ENCODE results near the gene PTPRK.

The PTPRK gene

DNA sequence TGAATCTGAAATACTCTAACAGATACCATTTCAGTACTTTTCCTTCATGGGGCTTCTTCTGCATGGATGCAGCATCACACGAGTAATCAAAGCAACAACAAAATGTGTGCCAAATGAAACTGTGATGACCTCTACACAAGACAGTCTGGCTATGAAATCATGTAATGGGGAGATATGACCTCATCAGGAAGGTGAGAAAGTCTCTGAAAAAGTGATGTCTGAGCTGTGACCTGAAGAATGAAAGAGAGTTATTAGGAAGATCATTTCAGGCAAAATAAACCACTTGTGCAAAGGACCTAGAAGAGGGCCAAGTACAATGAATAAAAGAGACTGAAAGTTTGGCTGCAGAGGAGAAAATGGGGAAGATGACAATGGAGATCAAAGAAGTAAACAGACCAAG lies 182.8 kb downstream of the PTPRK start:
- FAIRE-seq, result no peak

DNA sequence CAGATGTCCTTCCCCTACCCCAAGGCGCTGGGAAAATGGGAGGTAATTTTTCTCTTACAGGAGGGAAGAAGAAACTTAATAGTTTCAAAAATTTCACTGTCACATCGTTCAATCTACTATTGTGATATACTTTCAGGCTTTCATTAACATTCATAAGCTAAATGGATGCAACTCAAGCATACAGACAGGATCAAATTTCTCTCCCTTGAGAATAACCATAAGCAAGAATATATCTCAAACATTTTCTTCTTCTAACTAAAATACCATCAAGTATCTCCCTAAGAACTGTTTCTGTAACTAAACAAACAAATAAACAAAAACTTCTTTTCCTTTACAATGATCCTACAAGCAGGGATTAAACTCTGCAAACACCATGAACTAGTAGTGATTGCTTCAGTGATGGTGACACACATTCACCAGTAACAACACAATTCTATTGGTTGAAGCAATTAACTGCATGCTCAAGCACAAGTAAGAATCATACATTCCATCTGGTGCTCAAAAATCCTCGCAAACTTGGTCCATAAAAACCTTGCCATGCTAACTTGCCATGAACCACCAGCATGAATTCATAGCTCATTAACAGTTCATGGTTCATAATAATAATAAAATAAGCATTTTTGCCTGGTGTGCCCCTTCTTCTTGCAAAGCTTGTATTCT lies 183.8 kb downstream of the PTPRK start:
- FAIRE-seq, result no peak

DNA sequence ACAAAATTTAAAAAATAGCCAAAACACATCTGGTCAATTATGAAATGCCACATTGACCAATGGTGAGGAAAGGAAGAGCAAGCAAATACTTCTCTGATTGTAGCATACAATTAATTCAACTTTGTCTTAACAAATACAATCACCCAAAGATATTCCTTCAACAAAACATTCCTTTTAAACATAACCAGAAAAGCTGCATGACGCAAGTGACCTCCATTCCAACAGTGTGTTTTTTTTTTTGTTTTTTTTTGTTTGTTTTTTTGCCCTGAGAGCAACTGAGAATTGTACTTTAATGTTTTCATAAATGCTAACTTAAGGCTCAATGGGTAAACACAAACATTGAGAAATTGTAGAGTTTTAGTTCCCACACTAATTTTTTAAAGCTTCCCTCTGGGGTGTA lies 184.4 kb downstream of the PTPRK start:
- FAIRE-seq, result no peak

DNA sequence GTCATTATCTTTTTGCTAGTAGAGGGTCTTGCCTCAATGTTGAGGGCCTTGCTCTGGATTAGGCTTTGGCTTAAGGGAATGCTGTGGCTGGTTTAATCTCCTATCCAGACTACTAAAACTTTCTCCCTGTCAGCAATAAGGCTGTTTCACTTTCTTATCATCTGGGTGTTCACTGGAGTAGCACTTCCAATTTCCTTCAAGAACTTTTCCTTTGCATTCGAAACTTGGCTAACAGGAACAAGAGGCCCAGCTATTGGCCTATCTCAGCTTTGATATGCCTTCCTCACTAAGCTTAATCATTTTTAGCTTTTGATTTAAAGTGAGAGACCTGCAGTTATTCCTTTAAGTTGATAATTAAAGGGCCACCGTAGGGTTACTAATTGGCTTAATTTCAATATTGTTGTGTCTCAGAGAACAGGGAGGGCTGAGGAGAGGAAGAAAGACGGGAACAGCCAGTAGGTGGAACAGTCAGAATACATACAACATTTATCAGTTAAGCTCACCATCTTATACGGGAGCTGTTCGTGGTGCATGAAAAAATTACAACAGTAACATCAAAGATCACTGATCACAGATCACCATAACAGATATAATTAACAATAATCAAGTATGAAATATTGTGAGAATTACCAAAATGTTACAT lies 186.7 kb downstream of the PTPRK start:
- no peak for FAIRE-seq

DNA sequence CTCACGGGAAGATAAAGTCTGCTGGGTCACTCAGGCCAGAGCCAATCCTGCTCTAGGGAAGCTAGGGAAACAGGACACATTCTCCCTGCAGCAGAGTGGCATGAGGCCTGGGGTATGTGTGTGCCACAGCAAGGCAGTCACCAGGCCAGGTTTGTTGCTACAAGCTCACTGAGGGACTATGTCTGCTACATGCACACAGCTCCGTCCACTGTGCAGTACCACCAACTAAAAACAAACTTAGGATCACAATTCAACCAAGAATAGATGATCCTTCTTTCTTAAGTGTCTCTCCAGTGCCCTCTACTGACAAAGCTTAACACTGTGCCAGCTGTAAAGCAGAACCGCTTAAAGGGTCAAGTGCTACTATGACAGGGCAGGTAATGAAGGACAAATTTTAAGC lies 192.5 kb downstream of the PTPRK start:
- no peak for FAIRE-seq

DNA sequence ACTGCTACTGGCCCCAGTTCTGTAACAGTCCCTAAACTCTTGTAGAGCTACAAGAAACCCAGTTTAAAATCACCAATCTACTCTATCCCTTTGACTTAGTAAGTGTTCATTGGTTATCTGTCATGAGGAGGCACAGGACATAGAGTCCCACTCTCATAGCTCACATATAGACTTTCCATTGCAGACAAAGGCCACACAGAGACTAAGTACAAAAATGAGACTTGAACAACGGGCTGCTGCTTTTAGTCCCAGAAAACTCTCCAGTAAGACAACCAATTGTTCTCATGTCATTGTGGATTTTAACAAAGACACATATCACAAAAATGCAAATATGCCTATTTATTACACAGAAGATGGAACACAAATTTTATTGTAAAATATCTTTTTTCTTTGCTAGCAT lies 197.4 kb downstream of the PTPRK start:
- no peak for FAIRE-seq

DNA sequence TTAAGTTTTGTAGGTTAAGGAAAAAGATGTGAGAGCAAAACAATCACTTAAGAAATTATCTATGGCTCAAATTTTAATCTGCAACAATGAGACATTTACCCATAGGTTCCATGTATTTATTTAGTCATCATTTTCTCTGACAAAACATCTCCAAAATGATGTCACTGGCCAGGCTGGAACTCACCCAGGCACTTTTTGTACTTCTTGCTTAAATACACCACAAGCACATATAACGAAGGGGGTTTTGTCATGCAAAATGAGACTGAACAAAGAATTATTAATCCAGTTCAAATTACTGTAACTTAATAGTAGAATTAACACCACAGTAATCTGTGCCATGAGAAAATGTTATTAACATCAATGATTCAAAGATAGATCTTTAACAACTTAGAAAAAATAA lies 200.5 kb downstream of the PTPRK start:
- FAIRE-seq, result no peak

DNA sequence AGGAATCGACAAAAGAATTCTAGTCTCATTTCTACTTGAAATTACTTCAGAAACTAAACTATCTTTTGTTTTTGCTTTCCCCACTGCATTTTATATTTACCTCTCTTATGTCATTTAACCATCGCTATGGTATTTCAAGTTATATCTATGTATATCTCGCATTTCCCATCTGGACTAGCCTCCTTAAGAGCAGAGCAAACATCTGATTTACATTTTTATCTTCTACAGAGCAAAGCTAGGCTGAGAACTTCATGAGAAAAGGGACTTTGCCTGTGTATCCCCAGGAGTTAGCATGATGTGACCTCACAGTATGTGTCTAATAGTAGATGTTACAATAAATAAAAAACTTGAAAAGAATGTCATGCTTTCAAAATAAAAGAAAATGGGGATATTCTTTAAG lies 201.2 kb downstream of the PTPRK start:
- FAIRE-seq, result no peak

DNA sequence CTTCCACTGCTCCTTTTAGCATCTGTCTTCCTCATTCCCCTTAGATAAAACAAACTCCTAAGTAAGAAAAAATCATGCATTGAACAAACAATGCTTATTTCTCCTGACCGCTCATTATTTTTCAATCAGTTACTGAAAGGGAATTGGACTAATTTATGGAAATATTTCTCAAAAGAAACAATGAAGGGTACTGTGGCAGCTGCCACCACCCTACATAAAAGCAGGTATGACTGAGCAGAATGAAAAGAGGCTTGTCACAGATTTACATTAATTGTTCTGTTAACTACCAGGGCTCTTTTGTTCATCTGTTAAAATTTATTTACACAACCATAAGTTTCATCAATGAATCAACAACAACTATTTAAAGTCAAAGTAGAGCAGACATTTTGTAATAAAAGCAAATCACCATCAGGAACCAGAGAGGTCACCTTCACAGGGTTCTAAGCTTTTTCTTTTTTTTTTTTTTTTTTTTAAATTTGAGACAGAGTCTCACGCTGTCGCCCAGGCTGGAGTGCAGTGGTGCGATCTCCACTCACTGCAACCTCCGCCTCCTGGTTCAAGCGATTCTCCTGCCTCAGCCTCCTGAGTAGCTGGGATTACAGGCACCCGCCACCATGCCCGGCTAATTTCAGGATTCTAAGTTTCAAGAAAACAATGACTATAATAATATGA lies 204.0 kb downstream of the PTPRK start:
- no peak for FAIRE-seq

DNA sequence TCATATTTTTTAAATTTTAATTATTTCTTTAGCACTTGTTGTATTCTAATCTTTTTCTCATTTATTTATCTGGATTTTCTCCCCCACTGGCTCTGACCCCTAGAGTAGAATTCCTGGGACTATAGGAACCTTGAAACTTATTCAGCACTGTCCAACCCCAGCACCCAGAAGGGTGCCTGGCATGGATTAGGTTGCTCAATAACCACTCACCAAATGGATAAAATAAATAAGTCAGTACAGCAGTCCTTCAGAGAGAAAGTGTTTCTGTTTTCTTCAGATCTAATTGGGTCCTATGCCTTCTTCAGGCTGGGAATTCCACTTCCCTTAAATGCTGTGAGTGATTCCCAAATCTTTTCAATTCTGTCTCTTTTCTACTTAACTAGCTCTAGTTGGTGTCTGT lies 206.2 kb downstream of the PTPRK start:
- no peak for FAIRE-seq

DNA sequence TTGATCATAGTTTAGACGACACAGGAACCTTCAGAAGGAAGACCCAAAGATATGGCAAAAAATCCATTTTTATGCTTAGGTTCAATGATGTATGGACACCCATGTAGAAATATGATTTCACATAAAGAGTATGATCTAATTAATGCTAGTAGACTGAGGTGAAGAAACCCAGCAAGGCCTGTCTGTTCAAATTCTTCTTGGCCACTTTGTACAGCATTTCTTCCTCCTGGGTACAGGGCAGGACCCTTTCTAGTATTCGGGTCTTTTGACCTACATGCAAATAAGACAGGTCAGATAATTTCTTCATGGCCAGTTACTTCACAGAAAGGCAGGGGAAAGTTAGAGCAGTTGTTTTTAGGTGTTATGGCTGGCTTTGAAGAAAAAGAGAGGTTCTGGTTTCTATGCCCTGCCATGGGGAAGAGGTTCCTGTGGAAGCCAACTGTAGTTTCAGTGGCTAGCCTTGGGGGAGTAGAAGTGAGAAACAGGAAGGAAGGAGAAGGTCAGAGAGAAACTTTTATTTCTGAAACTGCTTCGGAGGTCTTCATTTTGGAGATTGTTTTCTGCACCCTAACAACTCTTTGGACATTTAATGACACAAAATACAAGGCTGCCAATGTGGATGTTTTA lies 208.3 kb downstream of the PTPRK start:
- FAIRE-seq, result no peak

DNA sequence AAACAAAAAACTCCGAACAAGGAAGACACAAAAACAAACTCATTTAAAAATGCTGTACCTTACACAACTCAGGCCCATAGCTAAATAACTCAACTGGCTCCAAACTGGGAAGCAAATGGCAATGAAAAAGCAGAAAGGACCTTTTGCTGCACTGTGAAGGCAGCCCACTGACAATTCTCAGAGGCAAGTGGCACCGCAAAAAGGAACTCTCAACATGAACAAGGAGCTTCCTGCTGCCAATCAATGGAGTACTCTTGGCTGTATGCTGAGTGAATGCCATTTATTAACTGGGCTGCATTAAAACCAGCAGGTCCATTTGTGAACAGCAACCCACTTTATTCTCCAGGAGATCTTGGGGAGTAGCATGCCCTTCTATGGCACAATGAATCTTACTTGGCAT lies 209.9 kb downstream of the PTPRK start:
- no peak for FAIRE-seq

DNA sequence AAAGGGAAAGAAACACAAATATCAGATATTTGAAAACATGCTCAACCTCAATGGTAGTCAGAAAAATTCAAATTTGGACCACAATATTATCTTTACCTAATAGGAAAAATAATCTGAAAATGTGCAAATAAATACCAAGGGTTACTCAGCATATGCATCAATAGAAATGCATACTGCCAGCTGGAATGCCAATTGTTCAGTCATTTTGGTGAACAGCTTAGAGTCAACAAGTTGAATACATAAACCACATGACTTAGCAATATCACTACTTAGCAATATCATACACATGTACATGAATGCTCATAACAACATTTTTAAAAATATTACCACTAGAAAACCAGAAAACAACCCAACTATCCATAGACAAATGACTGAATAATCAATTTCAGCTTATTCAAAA lies 212.7 kb downstream of the PTPRK start:
- no peak for FAIRE-seq

DNA sequence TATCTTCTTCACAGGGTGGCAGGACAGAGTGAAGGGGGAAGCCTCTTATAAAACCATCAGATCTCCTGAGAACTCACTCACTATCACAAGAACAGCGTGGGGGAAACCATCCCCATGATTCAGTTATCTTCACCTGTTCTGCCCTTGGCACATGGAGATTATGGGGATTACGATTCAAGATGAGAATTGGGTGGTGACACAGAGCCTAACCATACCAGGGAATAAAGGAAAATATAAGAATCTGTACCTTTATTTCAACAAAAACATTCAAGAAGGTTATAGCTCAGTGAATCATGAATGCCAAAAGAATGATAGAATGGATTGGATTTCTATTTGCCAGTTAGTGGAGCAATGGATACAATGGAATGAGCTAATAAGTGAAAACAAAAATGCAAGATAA lies 214.4 kb downstream of the PTPRK start:
- no peak for FAIRE-seq

DNA sequence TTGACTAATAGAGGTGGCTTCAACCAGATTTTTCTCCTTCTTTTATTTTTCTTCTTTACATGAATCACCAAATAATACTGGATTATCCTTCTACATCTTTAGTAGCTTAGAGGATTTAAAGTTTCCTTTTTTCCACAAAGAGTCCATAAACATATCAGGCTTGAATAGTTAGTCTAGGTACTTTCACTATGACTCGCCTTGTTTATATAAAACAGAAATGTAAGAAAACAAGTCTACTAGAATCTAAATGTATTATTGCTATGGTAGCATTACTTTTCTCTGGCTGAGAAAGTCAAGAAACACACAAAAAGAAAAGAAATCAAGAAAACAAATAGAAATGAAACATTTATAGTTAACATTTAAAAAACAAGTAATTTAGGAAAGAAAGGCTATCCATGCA lies 215.2 kb downstream of the PTPRK start:
- FAIRE-seq, result no peak

DNA sequence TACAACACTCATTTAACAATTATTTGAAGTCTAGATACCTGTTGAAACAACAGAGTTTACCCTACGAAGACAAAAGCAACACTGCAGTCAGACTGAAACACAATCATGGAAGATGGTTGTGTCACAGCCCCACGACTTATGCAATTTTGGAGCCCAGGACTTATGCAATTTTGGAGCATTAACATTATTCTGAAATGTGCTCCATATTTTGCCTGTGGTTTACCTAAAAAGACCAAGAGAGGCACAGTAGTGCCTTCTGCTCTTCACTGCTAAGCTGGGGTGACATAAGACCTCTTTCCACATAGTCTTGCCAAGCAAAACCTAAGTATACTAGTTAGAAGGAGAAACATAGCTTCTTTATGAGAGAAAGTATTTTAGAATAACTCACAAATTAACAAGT lies 216.5 kb downstream of the PTPRK start:
- no peak for FAIRE-seq

DNA sequence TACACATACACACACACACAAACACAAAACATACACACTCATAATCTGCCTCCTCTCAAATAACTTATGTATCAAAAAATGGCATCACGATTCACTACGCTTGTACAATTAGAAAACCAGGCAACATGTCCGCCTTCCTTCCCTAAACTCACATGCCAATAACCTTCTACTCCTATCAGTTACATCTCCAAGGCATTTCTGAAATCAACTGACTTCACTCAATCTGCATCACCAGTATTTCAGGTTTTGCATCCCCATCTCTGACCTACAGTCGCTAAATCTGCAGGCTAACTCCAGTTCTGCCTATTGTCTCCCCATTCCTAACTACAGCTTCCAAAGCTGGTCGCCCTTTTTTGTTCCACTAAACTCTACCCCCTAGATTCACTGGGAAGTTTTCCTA lies 217.5 kb downstream of the PTPRK start:
- FAIRE-seq, result no peak

DNA sequence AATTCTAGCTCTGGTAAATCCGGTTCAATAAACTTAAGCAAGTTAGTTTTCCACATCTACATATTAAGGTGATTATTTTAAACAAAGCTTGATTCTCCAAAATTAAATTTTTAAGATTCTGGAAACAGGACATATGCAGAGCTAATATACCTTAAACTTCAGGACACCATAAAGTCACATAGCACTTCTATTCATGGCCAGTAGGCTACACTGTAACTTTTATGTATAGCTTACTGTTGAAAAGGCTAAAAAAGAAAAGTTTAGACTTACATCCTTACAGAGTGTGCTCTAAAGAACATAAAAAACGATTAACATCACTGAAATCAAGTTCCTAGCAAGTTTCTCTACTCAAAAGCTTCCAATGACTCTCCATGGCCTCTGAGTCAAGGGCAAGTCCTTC lies 224.7 kb downstream of the PTPRK start:
- no peak for FAIRE-seq

DNA sequence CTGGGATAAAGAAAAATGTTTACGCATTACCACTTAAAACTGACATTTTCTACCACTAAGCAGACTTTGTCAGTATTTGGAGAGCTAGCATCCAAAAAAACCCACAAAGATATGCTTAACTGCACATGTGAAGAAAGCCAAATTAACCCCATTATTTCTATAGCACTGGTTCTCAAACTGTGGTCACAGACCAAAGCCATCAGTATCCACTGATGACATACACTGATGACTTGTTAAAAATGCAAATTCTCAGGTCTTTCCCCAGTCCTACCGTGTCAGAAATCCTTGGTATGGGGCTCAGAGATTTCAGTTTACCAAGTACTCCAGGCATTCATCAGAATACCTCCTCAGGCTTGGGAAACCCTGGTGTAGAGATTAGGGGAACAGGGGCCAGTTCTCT lies 230.2 kb downstream of the PTPRK start:
- no peak for FAIRE-seq

DNA sequence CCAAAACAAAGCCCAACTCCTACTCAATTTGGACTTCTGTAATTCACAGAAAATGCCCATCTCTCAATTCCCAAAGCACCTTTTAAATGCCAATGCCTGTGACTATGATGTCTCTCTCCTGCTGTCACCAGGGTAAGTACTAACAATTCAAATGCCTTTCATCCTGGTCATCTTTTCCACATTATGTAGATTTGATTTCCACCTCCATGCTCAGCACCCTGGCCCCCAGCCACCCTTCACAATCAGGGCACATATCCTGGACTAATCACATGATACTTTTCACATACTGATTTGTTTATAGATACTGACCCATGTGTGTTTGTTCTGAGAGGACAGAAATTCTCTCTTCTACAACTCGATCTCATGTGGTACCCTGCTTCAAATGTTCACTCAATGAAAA lies 236.3 kb downstream of the PTPRK start:
- FAIRE-seq, result no peak

DNA sequence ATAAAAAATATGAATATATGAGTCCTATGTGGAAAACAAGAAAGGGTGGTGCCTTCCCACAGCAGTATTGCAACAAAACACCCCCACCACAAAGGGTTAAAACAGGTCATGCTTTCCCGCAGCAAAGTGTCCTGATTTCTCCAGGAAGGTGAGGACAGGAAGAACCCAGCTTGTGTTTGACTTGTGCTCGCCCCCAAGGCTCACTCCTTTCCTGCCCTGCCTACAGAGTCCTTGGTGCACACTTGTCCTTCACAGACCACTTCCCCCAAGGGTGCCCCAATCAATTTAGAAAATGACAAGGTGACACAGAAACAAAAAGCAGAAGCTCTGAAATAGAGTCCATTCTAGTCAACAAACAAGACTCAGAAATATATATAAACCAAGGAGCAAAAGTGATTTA lies 237.4 kb downstream of the PTPRK start:
- no peak for FAIRE-seq

DNA sequence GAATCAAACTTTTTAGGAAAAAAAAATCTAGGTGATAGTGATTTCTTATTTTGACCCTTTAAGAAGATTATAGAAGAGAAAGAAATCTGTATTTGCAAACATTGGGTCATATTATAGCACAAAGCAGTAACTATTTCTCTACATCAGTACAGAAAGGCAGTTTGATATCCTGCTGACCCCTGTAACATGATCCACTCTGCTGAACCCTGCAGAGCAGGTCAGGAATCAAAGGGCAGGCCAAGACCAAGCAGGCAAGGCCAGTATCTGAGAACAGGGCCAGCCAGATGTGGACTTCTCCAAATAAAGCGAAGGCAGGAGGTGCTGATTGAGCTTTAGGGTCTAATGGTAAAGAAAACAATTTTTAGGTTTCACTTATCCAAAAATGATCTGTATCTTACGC lies 239.4 kb downstream of the PTPRK start:
- no peak for FAIRE-seq

DNA sequence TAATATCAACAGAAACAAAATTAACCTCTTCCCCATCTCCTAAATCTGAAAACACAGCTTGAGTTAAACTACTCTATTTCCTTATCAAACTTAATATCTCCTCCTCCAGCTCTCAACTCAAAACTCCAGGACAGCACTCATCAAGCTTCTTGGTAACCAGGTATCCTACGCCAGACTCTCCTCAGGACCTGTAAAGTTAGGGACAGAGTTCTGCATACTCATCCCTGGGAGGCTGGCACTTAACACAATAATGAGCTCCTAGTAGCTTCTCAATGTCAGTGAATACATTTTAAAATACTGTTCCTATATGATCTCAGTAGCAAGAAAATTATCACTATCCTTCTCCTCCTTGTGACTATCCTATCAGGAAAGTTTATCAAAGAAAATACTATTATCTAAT lies 240.3 kb downstream of the PTPRK start:
- FAIRE-seq, result no peak

DNA sequence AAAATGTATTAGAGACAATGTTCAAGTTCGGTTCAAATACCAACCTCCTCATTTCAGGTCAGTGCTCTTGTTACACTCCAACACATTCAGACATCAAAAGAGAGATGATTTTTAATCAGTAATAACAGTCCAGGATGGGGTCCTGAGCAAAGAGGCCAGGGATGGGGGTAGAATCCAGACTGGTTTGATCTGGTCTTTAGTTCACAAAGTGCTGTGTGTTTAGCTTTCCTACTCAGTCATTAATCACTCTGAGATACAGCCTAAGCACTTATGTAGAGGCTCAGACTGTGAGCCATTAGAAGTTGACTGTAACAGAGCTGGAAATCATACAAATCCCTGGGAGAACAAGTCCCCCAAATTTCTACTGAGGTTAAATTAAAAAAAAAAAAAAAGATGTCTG lies 241.6 kb downstream of the PTPRK start:
- FAIRE-seq, result no peak
